HG02798 (cell line): ENCODE measurements around the gene RNU6-8.

ENCODE experiments used
- ATAC-seq: cut with Tn5 transposase; IDR thresholded peaks from one replicate; pipeline ENCODE4 v1.9.1; 2021; ENCODE audit warnings: mild to moderate bottlenecking; ENCODE audit not compliant: unreplicated experiment, poor library complexity

Gene RNU6-8

GRCh38 chr14:32202998-32203882, at the start of gene RNU6-8:
Gene RNU6-8, minus strand, starts transcription at chr14:32203269.
- peak; percentile 77 for ATAC-seq

DNA sequence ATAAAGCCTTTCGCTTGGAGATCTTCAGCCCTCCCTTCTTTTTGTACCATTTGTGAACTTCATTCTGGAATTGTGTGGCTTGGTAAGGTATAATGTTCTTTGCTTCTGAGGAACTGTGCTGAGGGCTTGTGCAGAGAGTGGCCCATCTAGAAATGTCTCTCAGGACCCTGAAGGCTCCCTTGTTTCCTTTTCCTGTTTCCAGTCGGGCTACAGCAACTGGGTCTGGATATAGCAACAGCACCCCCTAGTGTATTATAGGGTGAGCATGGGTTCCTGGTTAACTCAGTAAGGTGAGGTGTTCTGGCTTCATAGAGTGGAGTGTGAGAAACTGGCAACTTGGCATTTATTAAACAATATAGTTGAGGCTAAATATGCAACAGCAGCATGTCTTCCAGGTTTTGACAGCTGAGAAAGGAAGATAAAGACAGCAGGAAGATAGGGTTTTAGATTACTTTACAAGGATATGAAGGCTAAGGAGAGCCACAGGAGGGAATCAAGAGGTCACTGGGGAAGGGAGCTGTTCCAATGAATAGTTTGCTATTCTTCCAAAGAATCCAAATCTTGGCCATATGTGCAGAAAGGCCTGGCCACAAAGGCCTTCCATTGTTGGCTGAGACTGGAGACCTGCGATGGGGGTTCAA, 49.1 kb upstream of the RNU6-8 start:
- ATAC-seq: peak; percentile 90

DNA sequence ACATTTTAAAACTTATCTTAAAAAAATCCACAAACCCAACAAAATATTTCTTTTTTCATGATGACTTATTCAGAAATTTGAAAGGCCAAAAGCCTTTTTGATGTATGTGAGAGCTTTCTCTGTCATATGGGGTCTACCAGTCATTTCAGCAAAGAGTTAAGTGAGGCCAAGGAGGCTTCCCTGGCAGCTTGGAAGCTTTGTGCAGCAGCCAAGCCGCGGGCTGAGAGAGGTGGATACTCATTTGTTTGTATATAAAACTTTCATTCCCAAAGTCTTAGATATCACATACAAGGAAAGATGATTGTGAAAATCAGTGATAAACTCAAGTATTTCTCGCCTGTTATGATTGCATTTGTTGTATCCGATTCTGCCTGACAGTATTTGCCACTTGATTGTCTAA, 48.5 kb upstream of the RNU6-8 start:
- ATAC-seq: no peak

GRCh38 chr14:32250681-32251080, 47.6 kb upstream of the RNU6-8 start:
- no peak for ATAC-seq

DNA sequence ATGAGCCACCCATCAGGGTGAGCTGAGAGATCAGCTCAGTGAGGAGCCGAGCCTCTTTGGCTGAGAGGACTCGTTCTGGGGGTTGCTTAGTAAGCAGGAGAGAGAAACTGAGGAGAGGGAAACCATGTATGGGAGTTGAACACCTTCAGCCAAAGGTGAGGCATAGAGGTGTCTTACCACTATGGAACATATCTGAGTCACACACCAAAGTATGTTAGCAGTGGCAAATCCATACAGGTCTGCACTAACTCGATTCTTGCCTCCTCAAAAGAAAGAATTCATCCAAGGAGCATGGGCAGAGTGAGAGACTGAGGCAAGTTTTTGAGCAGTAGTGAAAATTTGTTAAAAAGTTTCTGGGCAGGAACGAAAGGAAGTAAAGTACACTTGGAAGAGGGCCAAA, 46.7 kb upstream of the RNU6-8 start:
- ATAC-seq: no peak

GRCh38 chr14:32249371-32249770, 46.3 kb upstream of the RNU6-8 start:
- ATAC-seq: no peak

DNA sequence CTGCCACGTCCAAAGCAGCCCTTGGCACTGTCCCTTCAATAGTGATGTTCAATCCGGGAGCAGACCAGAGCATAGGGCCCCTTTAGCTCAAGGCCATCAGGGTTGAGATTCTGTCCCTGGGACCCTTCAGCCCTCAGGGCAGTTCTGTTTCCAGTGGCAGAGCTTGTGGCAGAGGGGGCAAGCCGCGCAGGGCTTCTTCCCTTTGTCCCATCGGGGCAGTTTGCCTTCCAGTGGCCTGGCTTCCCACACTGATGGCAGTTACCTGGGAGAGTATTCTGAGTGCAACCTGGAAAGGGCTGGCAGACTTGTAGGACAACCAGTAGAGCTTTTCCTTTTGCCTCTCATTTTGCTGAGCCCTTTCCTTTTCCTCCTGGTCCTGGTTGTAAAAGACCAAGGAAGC, 43.7 kb upstream of the RNU6-8 start:
- ATAC-seq: no peak

GRCh38 chr14:32244404-32244803, 41.3 kb upstream of the RNU6-8 start:
- no peak for ATAC-seq

DNA sequence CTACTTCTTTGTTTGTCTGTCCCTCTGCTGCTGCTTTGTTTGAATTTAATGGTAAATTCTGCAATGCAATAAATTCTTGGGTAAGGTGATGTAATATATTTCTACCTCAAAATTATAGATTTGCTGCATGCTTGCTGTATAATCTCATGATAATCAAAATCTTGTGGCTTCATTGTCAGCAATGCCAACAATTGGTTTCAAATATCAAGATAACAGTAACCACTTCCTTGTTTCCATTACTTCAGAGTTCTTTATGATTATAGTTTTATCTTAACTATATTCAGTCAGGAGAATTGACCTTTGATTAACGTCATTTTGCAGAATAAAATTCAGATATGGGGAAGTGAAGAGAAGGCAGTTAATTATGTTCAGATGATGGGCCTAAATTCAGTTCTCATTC, 30.2 kb upstream of the RNU6-8 start:
- no peak for ATAC-seq

DNA sequence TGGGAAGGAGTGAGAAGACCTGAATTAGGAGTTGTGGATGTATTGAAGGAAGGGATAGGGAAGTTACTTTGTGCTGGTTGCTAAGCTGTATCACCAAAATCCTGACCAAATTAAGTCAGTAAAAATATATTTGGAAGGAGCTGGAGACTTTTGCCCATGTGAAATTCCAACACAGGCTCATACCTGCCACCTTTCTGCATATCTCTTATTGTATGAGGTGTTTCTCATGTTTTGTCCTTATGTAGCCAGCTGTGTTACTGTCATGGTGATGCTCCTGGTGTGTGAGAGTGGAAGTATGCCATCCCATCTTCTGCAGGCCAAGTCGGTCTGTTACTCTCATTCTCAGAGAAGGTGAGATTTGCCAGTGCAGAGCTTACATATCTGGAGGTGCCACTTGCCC, 29.4 kb upstream of the RNU6-8 start:
- ATAC-seq: no peak

DNA sequence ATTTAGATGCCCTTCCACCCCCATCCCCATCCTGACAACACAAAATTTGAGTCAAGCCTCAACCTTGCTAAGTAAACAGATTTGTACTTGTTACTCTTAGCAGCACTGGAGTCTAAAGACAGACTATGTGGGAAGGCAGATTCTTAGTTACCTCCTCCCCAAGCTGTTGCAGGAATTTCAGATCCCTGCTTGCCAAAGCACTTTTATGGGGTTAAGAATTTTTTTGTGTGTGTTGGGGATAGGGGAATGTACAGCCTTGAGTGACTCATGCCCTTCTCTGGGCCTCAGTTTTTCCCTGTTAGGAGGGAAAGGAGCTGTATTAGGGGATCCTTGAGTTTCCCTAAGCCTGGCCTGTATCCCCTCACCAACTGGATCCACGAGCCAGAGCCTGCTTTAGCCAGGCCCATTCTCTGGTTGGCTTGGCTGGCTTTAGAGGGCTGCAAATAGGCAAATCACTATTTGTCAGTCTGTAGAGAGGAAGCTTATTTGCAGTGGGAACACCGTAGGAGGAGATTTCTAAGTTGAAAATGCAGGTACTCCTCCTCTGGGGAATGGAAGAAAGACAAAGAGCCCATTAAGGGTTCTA, 27.7 kb upstream of the RNU6-8 start:
- ATAC-seq: no peak

- no peak for ATAC-seq
These were observed 27.1 kb upstream of the RNU6-8 start for GRCh38 chr14:32230181-32230580.

DNA sequence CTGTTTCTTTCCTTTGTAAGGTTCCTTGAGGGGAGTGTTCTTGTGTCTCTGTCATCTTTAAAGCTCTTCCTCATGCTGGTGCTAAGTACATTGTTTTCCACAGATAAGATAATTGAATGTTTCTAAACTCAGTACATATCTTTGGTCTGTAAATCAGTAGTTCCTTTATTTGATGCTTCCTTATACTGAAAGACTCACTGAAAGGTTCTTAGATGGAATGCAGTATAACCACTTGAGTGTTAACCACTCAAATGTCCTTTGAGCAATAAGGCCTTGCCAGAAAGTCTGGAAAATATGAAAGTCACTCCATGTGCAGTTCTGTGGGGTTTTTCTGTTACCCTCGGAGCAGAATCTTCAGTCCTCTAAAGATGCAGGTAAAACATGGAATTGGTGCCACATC, 23.0 kb upstream of the RNU6-8 start:
- ATAC-seq: no peak

GRCh38 chr14:32225378-32225920, 22.4 kb upstream of the RNU6-8 start:
- no peak for ATAC-seq

GRCh38 chr14:32224737-32225377, 21.8 kb upstream of the RNU6-8 start:
- ATAC-seq: peak; percentile 63

GRCh38 chr14:32217301-32217700, 14.2 kb upstream of the RNU6-8 start:
- no peak for ATAC-seq

DNA sequence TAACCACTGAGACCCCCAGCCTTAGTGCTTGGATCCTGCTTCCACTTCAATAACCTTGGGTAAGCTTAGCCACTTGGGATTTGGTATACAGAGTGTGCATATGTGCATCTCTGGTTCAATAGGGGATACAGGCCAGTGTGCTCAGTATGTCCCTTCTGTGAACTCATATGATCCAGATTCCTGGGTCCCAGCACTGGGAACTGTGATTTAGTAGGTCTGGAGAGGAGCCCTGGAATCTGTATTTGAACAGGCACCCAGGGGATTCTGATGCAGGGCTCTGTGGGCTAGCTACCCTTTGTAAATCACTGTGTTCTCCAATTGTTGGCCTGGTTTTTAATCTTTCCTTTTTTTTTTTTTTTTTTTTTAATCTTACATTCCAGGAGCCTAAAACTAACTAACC, 9.8 kb upstream of the RNU6-8 start:
- no peak for ATAC-seq

DNA sequence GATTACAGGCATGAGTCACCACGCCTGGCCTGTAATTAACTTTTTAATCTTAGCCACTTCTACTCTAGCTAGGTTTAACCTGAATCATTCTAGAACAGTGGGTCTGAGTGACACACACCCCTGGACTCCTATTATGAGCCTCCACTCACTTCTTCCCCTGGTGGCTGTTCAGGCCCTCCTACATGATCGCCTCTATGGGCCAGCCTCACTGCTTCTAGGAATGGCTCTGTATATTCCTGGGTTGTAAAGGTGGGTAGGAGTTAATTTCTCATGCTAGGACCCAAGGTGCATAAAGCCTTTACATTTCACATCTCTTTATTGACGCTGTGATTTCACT, 8.0 kb upstream of the RNU6-8 start:
- ATAC-seq: no peak

- no peak for ATAC-seq
These were observed 6.4 kb upstream of the RNU6-8 start for GRCh38 chr14:32209471-32209870.

GRCh38 chr14:32208490-32208889, 5.4 kb upstream of the RNU6-8 start:
- no peak for ATAC-seq

DNA sequence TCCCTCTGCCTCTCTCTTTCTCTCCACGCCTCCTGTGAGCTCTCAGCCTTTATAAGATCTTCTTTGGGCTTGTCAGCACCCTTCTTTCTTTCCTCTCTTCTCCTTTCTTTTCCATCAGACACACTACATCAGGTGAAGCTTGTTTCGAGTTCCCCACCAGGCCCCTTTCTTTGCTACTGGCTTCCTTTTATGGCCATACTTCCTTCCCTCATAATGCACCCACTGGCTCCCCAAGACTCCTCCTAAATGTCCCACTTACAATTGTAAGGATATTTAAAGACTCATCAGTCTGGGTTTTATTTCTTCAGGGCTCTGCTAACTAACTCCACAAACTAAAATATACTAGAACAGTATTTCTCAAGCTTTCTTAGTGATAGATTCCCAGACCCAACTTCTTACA, 3.5 kb upstream of the RNU6-8 start:
- ATAC-seq: no peak
